K562 (cell line): Measurements from ENCODE around the gene POLR1A. TPM values are rescaled to one million over a fixed set of nuclear protein-coding genes. Genes with fewer than 3 reads are reported as not detected.

Experiments used
- ATAC-seq: fragments of 200-7000 bp; cut with Tn5 transposase; 3 replicates; pipeline ENCODE4 v1.9.1; 2020; ENCODE audit warnings: moderate library complexity
- BruUV-seq: library from RNA; stranded (reverse); fragments of 400-500 nt; replicated peaks from 2 replicates; lab custom pipeline; 2021; lab: Mats Ljungman, UMichigan
- CTCF ChIA-PET: fragments of 300-600 bp; formaldehyde crosslinking; extraction: SDS; loops from one replicate; lab custom pipeline; 2021; ENCODE audit warnings: low intra/inter-chr PET ratio; lab: Yijun Ruan, JAX
- POLR2A ChIA-PET: fragments of 300-600, 350-650 bp; sonication (Branson Sonifier 250); formaldehyde crosslinking; extraction: SDS; loops from one replicate; lab custom pipeline; 2021; ENCODE audit warnings: antibody characterized with exemption, inconsistent platforms; lab: Yijun Ruan, JAX
- DNase-seq, 4 experiments: peaks; one replicate each; pipeline versions ENCODE4 v3.0.0 to v3.0.0-alpha.2; 2011 to 2018; ENCODE audit warnings: low spot score in 3 of 4, mixed read lengths in 3 of 4; ENCODE audit errors: extremely low read depth in 1 of 4
- FAIRE-seq: peaks from 2 replicates; lab custom pipeline; 2011; peaks lifted over from hg19 to GRCh38; lab: Jason Lieb, UNC
- H2AFZ ChIP-seq: 2 replicates; pipeline ENCODE4 v1.6.0; 2011; ENCODE audit warnings: low read depth, low read length, control low read depth, inconsistent platforms
- H3K27ac ChIP-seq: fragments of 200-600 bp; 3 replicates; pipeline ENCODE4 v1.8.0; 2011; ENCODE audit warnings: low read depth, mild to moderate bottlenecking, control low read depth, inconsistent platforms, low read length, moderate library complexity, mixed read lengths; ENCODE audit errors: extremely low read depth
- H3K27me3 ChIP-seq, 2 experiments: fragments of 300-600 bp in 1 of 2; 2 replicates in 1 of 2; 3 replicates in 1 of 2; pipeline versions ENCODE4 v1.6.0 to v1.8.0; 2011; ENCODE audit warnings: inconsistent platforms in 2 of 2, low read length in 2 of 2, mild to moderate bottlenecking in 1 of 2, mixed read lengths in 1 of 2, moderate library complexity in 1 of 2; ENCODE audit not compliant: control insufficient read depth in 2 of 2, insufficient read depth in 2 of 2
- H3K36me3 ChIP-seq: fragments of 300-600 bp; 3 replicates; pipeline ENCODE4 v1.8.0; 2011; ENCODE audit warnings: mild to moderate bottlenecking, low read length, inconsistent platforms; ENCODE audit not compliant: control insufficient read depth, insufficient read depth
- H3K4me1 ChIP-seq, 2 experiments: fragments of 200-600 bp in 1 of 2; replicated peaks in 1 of 2; 2 replicates in 1 of 2; 3 replicates in 1 of 2; pipeline versions ENCODE4 v1.5.1 to v1.8.0; 2011; ENCODE audit warnings: inconsistent platforms in 2 of 2, low read length in 2 of 2, mild to moderate bottlenecking in 1 of 2, mixed read lengths in 1 of 2, moderate library complexity in 1 of 2; ENCODE audit not compliant: control insufficient read depth in 2 of 2, insufficient read depth in 2 of 2
- H3K4me2 ChIP-seq: 2 replicates; pipeline ENCODE4 v1.6.1; 2011; ENCODE audit warnings: low read length, control low read depth, inconsistent platforms, mixed read lengths; ENCODE audit not compliant: insufficient read depth
- H3K4me3 ChIP-seq: fragments of 200-600 bp; sonication (generic), shearing (Covaris generic); 2 replicates; pipeline ENCODE4 v1.5.1; 2016; ENCODE audit warnings: control low read depth, inconsistent platforms
- H3K79me2 ChIP-seq: fragments of 200-600 bp; 3 replicates; pipeline ENCODE4 v1.8.0; 2011; ENCODE audit warnings: low read length, inconsistent platforms; ENCODE audit not compliant: control insufficient read depth, insufficient read depth
- H3K9ac ChIP-seq, 2 experiments: 2 replicates each; pipeline versions ENCODE4 v1.6.0 to v1.6.1; 2011; ENCODE audit warnings: low read depth in 2 of 2, low read length in 2 of 2, control low read depth in 1 of 2, inconsistent platforms in 1 of 2, mild to moderate bottlenecking in 1 of 2, mixed read lengths in 1 of 2; ENCODE audit not compliant: insufficient read depth in 1 of 2
- H3K9me1 ChIP-seq: one replicate; pipeline ENCODE4 v1.6.0; 2011; ENCODE audit warnings: inconsistent platforms, mild to moderate bottlenecking, low read length, moderate library complexity; ENCODE audit not compliant: control insufficient read depth, insufficient read depth
- H3K9me3 ChIP-seq: replicated peaks from 2 replicates; pipeline ENCODE4 v1.5.1; 2011; ENCODE audit warnings: low read depth, low read length, inconsistent platforms; ENCODE audit not compliant: control insufficient read depth, insufficient read depth
- H4K20me1 ChIP-seq: replicated peaks from 2 replicates; pipeline ENCODE4 v1.6.1; 2011; ENCODE audit warnings: low read length, inconsistent platforms, mixed read lengths; ENCODE audit not compliant: control insufficient read depth, insufficient read depth
- BCOR ChIP-seq: fragments of 450-650 bp; IDR thresholded peaks from 2 replicates; pipeline ENCODE4 v1.6.1; 2016
- BRF1 ChIP-seq: IDR thresholded peaks from 3 replicates; pipeline ENCODE4 v1.6.1; 2011; ENCODE audit warnings: borderline replicate concordance, mild to moderate bottlenecking; ENCODE audit not compliant: insufficient read length; ENCODE audit errors: extremely low read depth
- CHD4 ChIP-seq: fragments of 200-600 bp; sonication (generic); IDR thresholded peaks from 3 replicates; pipeline ENCODE4 v1.6.1; 2012; ENCODE audit warnings: low read depth, mild to moderate bottlenecking, mixed read lengths, low read length, inconsistent platforms; ENCODE audit not compliant: insufficient read depth, insufficient replicate concordance, poor library complexity, severe bottlenecking
- CTBP1 ChIP-seq: fragments of 450-650 bp; IDR thresholded peaks from 2 replicates; pipeline ENCODE4 v1.6.1; 2016; ENCODE audit warnings: borderline replicate concordance
- GATAD2B ChIP-seq: fragments of 450-650 bp; IDR thresholded peaks from 2 replicates; pipeline ENCODE4 v1.6.1; 2017; ENCODE audit warnings: mild to moderate bottlenecking, borderline replicate concordance
- HDAC6 ChIP-seq: IDR thresholded peaks from 2 replicates; pipeline ENCODE4 v1.6.1; 2012; ENCODE audit warnings: low read depth, mild to moderate bottlenecking, control low read depth, inconsistent platforms, low read length, moderate library complexity
- HMGN3 ChIP-seq: IDR thresholded peaks from 2 replicates; pipeline ENCODE4 v1.6.1; 2011; ENCODE audit warnings: borderline replicate concordance, low read depth, mild to moderate bottlenecking, mixed read lengths, low read length; ENCODE audit not compliant: insufficient read length; ENCODE audit errors: extremely low read depth
- ILF3 ChIP-seq: fragments of 450-650 bp; IDR thresholded peaks from 2 replicates; pipeline ENCODE4 v1.6.1; 2018; ENCODE audit warnings: antibody characterized with exemption, mild to moderate bottlenecking, moderate library complexity, borderline replicate concordance
- KAT7 ChIP-seq: sonication (generic); formaldehyde crosslinking; IDR thresholded peaks from 2 replicates; pipeline ENCODE4 v1.8.0; 2022; ENCODE audit warnings: missing genetic modification reagents, mild to moderate bottlenecking, borderline replicate concordance
- MCM3 ChIP-seq: fragments of 450-650 bp; IDR thresholded peaks from 2 replicates; pipeline ENCODE4 v1.6.1; 2016
- PML ChIP-seq: IDR thresholded peaks from 2 replicates; pipeline ENCODE4 v1.6.1; 2012; ENCODE audit warnings: low read length, inconsistent platforms
- RBM25 ChIP-seq: fragments of 200-400 bp; formaldehyde crosslinking; IDR thresholded peaks from 2 replicates; pipeline ENCODE4 v1.6.1; 2018; ENCODE audit warnings: low read length, low read depth, moderate library complexity; ENCODE audit not compliant: severe bottlenecking
- SNRNP70 ChIP-seq: fragments of 200-400 bp; formaldehyde crosslinking; optimal IDR thresholded peaks from 2 replicates; pipeline ENCODE3; 2017; ENCODE audit warnings: low read depth, low read length
- SRSF9 ChIP-seq: fragments of 200-400 bp; formaldehyde crosslinking; IDR thresholded peaks from 2 replicates; pipeline ENCODE4 v1.6.1; 2017; ENCODE audit warnings: low read depth, low read length, borderline replicate concordance
- TSC22D4 ChIP-seq: fragments of 450-650 bp; IDR thresholded peaks from 2 replicates; pipeline ENCODE4 v1.6.1; 2016; ENCODE audit warnings: missing genetic modification characterization, missing biosample characterization, control low read depth
- ZC3H11A ChIP-seq: IDR thresholded peaks from 2 replicates; pipeline ENCODE4 v1.6.1; 2012; ENCODE audit warnings: low read depth, low read length, improper control_type of control experiment
- ZNF146 ChIP-seq: IDR thresholded peaks from one replicate; pipeline ENCODE4 v1.6.1; 2018; ENCODE audit warnings: missing compliant biosample characterization; ENCODE audit not compliant: unreplicated experiment
- WGBS: fragments of 100-300 bp; shearing (Covaris generic); methylation state at CpG from one replicate; pipeline ENCODE4 v1.1.6; 2016; ENCODE audit warnings: low coverage, mixed read lengths; ENCODE audit not compliant: insufficient coverage; ENCODE audit errors: missing lambda C conversion rate; 5-methylcytosine and 5-hydroxymethylcytosine counted together
- in situ Hi-C: fragments of 300-500 bp; cut with MboI; formaldehyde crosslinking; loops from 4 replicates; pipeline ENCODE4 v1.15.0; 2018; ENCODE audit warnings: inconsistent platforms, mixed read lengths
- intact Hi-C: fragments of 100-400 bp; cut with micrococcal nuclease; formaldehyde crosslinking; loops from 2 replicates; pipeline ENCODE4 v1.14.2; 2022
- polyA plus RNA-seq, 8 experiments: library from polyadenylated mRNA; depleted of rRNA in 4 of 8; stranded (reverse) in 5 of 8; unstranded in 3 of 8; fragments of >200 nt; fragmentation: Nextera tagmentation in 2 of 8; fragmentation: Illumina TruSeq in 1 of 8; extraction: Ambion mirVana in 2 of 8; extraction: Trizol in 1 of 8; gene quantifications; 2 replicates each; pipeline versions ENCODE4 v1.2.1 to v1.2.3, GENCODE V29; 2011 to 2014; ENCODE audit warnings: inconsistent platforms in 1 of 8, missing spikeins in 1 of 8
- total RNA-seq, 7 experiments: library from RNA; depleted of rRNA in 6 of 7; stranded (reverse); fragments of >200 nt in 6 of 7; fragmentation: Illumina TruSeq in 2 of 7; extraction: Trizol in 2 of 7; gene quantifications; 2 replicates each; pipeline versions ENCODE4 v1.2.1 to v1.2.3, GENCODE V29; 2011 to 2021; ENCODE audit warnings: low replicate concordance in 1 of 7
- TF ChIP-seq, protein P1 (sequence below): sonication (generic); formaldehyde crosslinking; IDR thresholded peaks from 2 replicates; pipeline ENCODE4 v1.8.0; 2023; ENCODE audit warnings: missing genetic modification reagents, mild to moderate bottlenecking, borderline replicate concordance

Gene POLR1A
- total and polyA plus RNA-seq, 9 of the 15 experiments (the other 6 are each of a cell fraction or from before 2014, with no cell fraction given), result 3.0 to 72.1 (median 21.8) TPM

DNA sequence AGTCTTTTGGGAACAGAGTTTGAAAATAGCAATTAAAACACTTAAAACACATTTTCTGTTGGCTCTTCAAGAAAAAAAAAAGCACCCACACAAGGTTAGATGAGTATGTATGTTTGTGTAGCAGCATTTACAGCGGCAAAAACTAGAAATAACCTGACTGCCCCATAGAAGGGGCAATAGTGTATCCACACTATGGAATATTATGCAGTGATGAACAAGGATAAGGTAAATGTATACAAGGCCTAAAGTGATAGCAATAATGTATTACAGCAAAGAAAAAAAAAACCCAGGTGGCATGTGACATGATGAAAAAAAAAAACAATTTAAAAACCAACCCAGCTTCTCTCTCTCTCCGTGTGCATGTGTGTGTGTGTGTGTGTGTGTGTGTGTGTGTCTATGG lies 34.8 kb downstream of the POLR1A start:
- peaks cover 97% of the 10 kb centered on the region for H3K36me3 ChIP-seq
- no peaks in the 10 kb centered on the region for H3K4me1 ChIP-seq
- in situ Hi-C loops (no loop called here), intact Hi-C loops (no loop called here)
- ChIA-PET POLR2A (no interaction called here), CTCF (no interaction called here)
- no peak overlapping the region for H3K4me3 ChIP-seq
- FAIRE-seq, result no peak
- H3K27me3 ChIP-seq, result no peaks in the 10 kb centered on the region
- H2AFZ ChIP-seq, result no peak overlapping the region
- H3K27ac ChIP-seq, result no peak overlapping the region
- no peaks in the 10 kb centered on the region for H3K9me1 ChIP-seq
- H3K4me2 ChIP-seq, result no peak overlapping the region
- no peaks in the 10 kb centered on the region for H3K9me3 ChIP-seq
- 100% methylated on average over 1 of the region's 2 CpGs for WGBS
- no peaks in the 10 kb centered on the region for H3K79me2 ChIP-seq
- DNase-seq, result no peak
- no peak for ATAC-seq
- no peak overlapping the region for H3K9ac ChIP-seq
- BruUV-seq, result no TSS peak
- no peaks in the 10 kb centered on the region; the same call in 1 of the 2 replicates for H4K20me1 ChIP-seq
- TF ChIP-seq ILF3 (no peak), RBM25 (peak; percentile 49), BRF1 (no peak), CHD4 (no peak), PML (no peak), CTBP1 (no peak), HMGN3 (no peak), SNRNP70 (no peak), ZC3H11A (no peak), KAT7 (CRISPR knock-in tag) (no peak), ZNF146 (peak; percentile 93), SRSF9 (no peak), MCM3 (no peak), HDAC6 (no peak), GATAD2B (no peak), TSC22D4 (tag) (no peak), BCOR (peak; percentile 11; the same call in 1 of the 2 replicates)
- TF ChIP-seq, protein P1, sequence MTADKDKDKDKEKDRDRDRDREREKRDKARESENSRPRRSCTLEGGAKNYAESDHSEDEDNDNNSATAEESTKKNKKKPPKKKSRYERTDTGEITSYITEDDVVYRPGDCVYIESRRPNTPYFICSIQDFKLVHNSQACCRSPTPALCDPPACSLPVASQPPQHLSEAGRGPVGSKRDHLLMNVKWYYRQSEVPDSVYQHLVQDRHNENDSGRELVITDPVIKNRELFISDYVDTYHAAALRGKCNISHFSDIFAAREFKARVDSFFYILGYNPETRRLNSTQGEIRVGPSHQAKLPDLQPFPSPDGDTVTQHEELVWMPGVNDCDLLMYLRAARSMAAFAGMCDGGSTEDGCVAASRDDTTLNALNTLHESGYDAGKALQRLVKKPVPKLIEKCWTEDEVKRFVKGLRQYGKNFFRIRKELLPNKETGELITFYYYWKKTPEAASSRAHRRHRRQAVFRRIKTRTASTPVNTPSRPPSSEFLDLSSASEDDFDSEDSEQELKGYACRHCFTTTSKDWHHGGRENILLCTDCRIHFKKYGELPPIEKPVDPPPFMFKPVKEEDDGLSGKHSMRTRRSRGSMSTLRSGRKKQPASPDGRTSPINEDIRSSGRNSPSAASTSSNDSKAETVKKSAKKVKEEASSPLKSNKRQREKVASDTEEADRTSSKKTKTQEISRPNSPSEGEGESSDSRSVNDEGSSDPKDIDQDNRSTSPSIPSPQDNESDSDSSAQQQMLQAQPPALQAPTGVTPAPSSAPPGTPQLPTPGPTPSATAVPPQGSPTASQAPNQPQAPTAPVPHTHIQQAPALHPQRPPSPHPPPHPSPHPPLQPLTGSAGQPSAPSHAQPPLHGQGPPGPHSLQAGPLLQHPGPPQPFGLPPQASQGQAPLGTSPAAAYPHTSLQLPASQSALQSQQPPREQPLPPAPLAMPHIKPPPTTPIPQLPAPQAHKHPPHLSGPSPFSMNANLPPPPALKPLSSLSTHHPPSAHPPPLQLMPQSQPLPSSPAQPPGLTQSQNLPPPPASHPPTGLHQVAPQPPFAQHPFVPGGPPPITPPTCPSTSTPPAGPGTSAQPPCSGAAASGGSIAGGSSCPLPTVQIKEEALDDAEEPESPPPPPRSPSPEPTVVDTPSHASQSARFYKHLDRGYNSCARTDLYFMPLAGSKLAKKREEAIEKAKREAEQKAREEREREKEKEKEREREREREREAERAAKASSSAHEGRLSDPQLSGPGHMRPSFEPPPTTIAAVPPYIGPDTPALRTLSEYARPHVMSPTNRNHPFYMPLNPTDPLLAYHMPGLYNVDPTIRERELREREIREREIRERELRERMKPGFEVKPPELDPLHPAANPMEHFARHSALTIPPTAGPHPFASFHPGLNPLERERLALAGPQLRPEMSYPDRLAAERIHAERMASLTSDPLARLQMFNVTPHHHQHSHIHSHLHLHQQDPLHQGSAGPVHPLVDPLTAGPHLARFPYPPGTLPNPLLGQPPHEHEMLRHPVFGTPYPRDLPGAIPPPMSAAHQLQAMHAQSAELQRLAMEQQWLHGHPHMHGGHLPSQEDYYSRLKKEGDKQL (CRISPR knock-in tag), result no peak
